ENCODE data around the gene REEP1. TPM values are rescaled to one million over a fixed set of nuclear protein-coding genes. Genes with fewer than 3 reads are reported as not detected.
"Not testable (repeated sequence)": the region's sequence is repeated elsewhere in the genome, so short reads cannot be mapped to it uniquely, and the experiment has no call there.

The REEP1 gene
- total RNA-seq, 1 donor from 2014 or later: 12.0 TPM

DNA sequence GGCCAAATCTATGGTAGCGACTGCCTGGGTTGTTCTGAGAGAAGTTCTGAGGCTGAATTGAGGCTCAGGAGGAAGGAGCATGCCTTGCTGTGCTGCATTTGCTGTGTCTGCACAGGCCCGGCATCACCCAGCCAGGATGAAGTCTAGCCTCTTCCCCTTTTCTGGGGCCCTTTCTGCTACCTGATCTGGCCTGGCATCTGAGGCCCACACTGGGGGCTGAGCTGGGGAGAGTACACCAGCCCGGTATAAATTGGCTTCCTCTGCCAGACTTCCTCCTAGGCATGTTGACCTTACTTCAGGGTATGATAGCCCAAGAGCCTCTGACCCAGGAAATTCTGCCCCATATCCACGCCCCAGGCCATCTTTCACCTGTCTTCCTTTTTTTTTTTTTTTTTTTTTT, 108.2 kb downstream of the REEP1 start:
- TF ChIP-seq CTCF (IDR thresholded peaks at IDR 0.05; ENCODE audit: unreplicated experiment): no peak
- Mint-ChIP-seq H3K36me3 (ENCODE audit: insufficient read depth) (no peaks in the 10 kb centered on the region), H3K4me3 (ENCODE audit: low read depth) (no peak overlapping the region), H3K4me1 (ENCODE audit: low read depth) (peaks cover 5% of the 10 kb centered on the region), H3K27ac (peak overlapping the region; percentile 33), H3K27me3 (no peaks in the 10 kb centered on the region), H3K9me3 (ENCODE audit: low read depth) (no peaks in the 10 kb centered on the region)
- no peak for DNase-seq (ENCODE audit: low spot score, unreplicated experiment)

- H3K27ac Mint-ChIP-seq; H3K4me3 Mint-ChIP-seq (ENCODE audit: low read depth); H3K27me3 Mint-ChIP-seq; H3K4me1 Mint-ChIP-seq (ENCODE audit: low read depth); DNase-seq (ENCODE audit: low spot score, unreplicated experiment); H3K9me3 Mint-ChIP-seq (ENCODE audit: low read depth); H3K36me3 Mint-ChIP-seq (ENCODE audit: insufficient read depth): not testable (repeated sequence)
These were observed 108.9 kb downstream of the REEP1 start for GRCh38 chr2:86228574-86228973.

DNA sequence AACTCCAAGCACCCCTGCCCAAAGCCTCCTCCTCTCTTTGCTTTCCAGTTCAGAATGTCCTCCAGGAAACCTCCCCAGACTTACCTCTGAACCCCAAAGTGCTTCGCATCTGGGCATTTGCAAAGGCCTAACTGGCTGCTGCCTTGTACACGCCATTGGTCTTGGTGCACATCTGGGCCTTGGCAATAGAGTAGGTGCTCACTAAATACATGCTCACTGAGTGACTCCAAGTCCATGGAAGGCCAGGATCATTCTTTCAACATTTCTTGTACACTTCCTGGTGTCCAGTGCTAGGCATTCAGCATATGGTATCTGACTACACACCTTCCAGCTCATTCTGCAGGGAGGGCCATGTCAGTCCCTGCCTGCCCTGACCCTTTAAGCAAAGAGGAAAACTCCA, 109.7 kb downstream of the REEP1 start:
- Mint-ChIP-seq H3K4me1 (ENCODE audit: low read depth) (no peaks in the 10 kb centered on the region), H3K36me3 (ENCODE audit: insufficient read depth) (no peaks in the 10 kb centered on the region), H3K9me3 (ENCODE audit: low read depth) (no peaks in the 10 kb centered on the region), H3K27ac (no peak overlapping the region), H3K27me3 (no peaks in the 10 kb centered on the region), H3K4me3 (ENCODE audit: low read depth) (no peak overlapping the region)
- no peak for DNase-seq (ENCODE audit: low spot score, unreplicated experiment)
- TF ChIP-seq CTCF (IDR thresholded peaks at IDR 0.05; ENCODE audit: unreplicated experiment): no peak

GRCh38 chr2:86226636-86227520, 110.5 kb downstream of the REEP1 start:
- H3K27me3 Mint-ChIP-seq: no peaks in the 10 kb centered on the region
- no peak for TF ChIP-seq CTCF (IDR thresholded peaks at IDR 0.05; ENCODE audit: unreplicated experiment)
- no peaks in the 10 kb centered on the region for H3K4me1 Mint-ChIP-seq (ENCODE audit: low read depth)
- no peaks in the 10 kb centered on the region for H3K36me3 Mint-ChIP-seq (ENCODE audit: insufficient read depth)
- H3K4me3 Mint-ChIP-seq (ENCODE audit: low read depth): no peak overlapping the region
- no peak overlapping the region for H3K27ac Mint-ChIP-seq
- H3K9me3 Mint-ChIP-seq (ENCODE audit: low read depth): no peaks in the 10 kb centered on the region
- DNase-seq (ENCODE audit: low spot score, unreplicated experiment): no peak

GRCh38 chr2:86226070-86226469, 111.4 kb downstream of the REEP1 start:
- no peaks in the 10 kb centered on the region for H3K4me1 Mint-ChIP-seq (ENCODE audit: low read depth)

More at GRCh38 chr2:86226070-86226469, 111.4 kb downstream of the REEP1 start:
- H3K27ac Mint-ChIP-seq: no peak overlapping the region
- TF ChIP-seq CTCF (IDR thresholded peaks at IDR 0.05; ENCODE audit: unreplicated experiment): no peak
- H3K36me3 Mint-ChIP-seq (ENCODE audit: insufficient read depth): no peaks in the 10 kb centered on the region
- H3K4me3 Mint-ChIP-seq (ENCODE audit: low read depth): no peak overlapping the region
- H3K27me3 Mint-ChIP-seq: no peaks in the 10 kb centered on the region
- no peak for DNase-seq (ENCODE audit: low spot score, unreplicated experiment)
- no peaks in the 10 kb centered on the region for H3K9me3 Mint-ChIP-seq (ENCODE audit: low read depth)
